HG02678 (cell line): ENCODE results near the gene FBXO17.
"Not testable (repeated sequence)": the region's sequence is repeated elsewhere in the genome, so short reads cannot be mapped to it uniquely, and the experiment has no call there.

ENCODE experiments used
- ATAC-seq: cut with Tn5 transposase; IDR thresholded peaks from one replicate; pipeline ENCODE4 v1.9.1; 2021; ENCODE audit warnings: mild to moderate bottlenecking, moderate library complexity; ENCODE audit not compliant: unreplicated experiment

The FBXO17 gene

GRCh38 chr19:38945562-38946228 is 29.8 kb downstream of the FBXO17 start:
- no peak for ATAC-seq

- no peak for ATAC-seq
Observed at GRCh38 chr19:38944981-38945506, 30.5 kb downstream of the FBXO17 start.

- no peak for ATAC-seq
Observed at GRCh38 chr19:38942471-38943181, 32.9 kb downstream of the FBXO17 start.

- ATAC-seq = no peak
Observed at GRCh38 chr19:38941979-38942378, 33.6 kb downstream of the FBXO17 start.

- ATAC-seq = not testable (repeated sequence)
Observed at GRCh38 chr19:38941466-38941865, 34.1 kb downstream of the FBXO17 start.

- ATAC-seq = no peak
Observed at GRCh38 chr19:38939957-38940356, 35.6 kb downstream of the FBXO17 start.

- ATAC-seq = no peak
Observed at GRCh38 chr19:38933544-38933943, 42.0 kb downstream of the FBXO17 start.

- ATAC-seq = no peak
Observed at GRCh38 chr19:38932425-38933179, 42.9 kb downstream of the FBXO17 start.

GRCh38 chr19:38931521-38931793 is 44.1 kb downstream of the FBXO17 start:
- ATAC-seq = no peak

GRCh38 chr19:38930776-38931520 is 44.6 kb downstream of the FBXO17 start, which contains the start of gene MRPS12:
Gene MRPS12 (plus strand): TSS chr19:38930944. CDS start chr19:38931295, 351 bp downstream.
- ATAC-seq = peak; percentile 94

GRCh38 chr19:38929929-38930775 is 45.4 kb downstream of the FBXO17 start, which contains the start of gene SARS2:
Gene SARS2 (minus strand): TSS chr19:38930763. CDS start chr19:38930736, 27 bp downstream.
- peak; percentile 65 for ATAC-seq

- no peak for ATAC-seq
Observed at GRCh38 chr19:38928391-38929001, 47.0 kb downstream of the FBXO17 start.

GRCh38 chr19:38924388-38924787 is 51.2 kb downstream of the FBXO17 start:
- ATAC-seq = no peak

GRCh38 chr19:38922482-38922881 is 53.1 kb downstream of the FBXO17 start:
- ATAC-seq = no peak

- no peak for ATAC-seq
Observed at GRCh38 chr19:38921420-38922274, 53.9 kb downstream of the FBXO17 start.

- ATAC-seq = no peak
Observed at GRCh38 chr19:38920602-38921419, 54.7 kb downstream of the FBXO17 start.

- ATAC-seq = no peak
Observed at GRCh38 chr19:38919837-38920601, 55.5 kb downstream of the FBXO17 start.
